ENCODE results near the gene IFI27L1.

IFI27L1 gene

DNA sequence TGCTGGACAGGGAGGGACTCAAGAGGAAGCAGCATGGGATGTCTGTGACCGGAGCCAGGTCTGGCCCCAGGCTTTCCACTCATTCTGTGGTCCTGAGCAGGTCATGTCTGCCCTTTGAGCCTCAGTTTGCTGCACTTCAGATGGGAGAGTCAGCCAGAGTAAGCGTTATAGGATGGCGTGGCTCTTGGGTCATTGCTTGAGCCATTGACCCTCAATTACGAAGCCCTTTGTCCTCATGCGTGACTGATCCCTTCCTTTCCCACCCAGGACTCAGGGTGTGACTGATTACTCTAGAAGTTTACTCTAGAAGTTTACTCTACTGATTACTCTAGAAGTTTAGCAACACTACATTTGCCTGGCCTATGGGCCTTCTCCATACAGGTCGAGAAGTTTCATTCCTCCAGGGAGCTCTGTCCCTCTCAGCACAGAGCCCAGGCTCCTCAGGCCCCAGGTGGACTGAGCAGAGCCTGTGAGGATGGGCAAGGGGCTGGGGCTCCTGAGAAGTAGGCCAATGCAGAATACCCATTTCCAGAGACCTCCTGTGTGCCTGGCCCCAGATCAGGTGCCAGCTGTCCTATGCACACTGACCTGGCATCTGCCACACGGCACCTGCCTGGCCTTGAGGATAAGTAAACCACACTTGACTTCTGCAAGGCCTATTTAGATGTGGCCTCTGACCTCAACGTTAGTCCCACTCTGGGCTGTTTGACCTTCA, 21.8 kb downstream of the IFI27L1 start:
- Mint-ChIP-seq H3K36me3 (ENCODE audit: insufficient read depth) (peaks cover 4% of the 10 kb centered on the region), H3K4me1 (ENCODE audit: low read depth in 2 of 2) (no peaks in the 10 kb centered on the region), H3K4me3 (no peak overlapping the region), H3K27me3 (no peaks in the 10 kb centered on the region), H3K9me3 (no peaks in the 10 kb centered on the region), H3K27ac (no peak overlapping the region)
- DNase-seq, result no peak
- no peak for ATAC-seq (replicated peaks)

DNA sequence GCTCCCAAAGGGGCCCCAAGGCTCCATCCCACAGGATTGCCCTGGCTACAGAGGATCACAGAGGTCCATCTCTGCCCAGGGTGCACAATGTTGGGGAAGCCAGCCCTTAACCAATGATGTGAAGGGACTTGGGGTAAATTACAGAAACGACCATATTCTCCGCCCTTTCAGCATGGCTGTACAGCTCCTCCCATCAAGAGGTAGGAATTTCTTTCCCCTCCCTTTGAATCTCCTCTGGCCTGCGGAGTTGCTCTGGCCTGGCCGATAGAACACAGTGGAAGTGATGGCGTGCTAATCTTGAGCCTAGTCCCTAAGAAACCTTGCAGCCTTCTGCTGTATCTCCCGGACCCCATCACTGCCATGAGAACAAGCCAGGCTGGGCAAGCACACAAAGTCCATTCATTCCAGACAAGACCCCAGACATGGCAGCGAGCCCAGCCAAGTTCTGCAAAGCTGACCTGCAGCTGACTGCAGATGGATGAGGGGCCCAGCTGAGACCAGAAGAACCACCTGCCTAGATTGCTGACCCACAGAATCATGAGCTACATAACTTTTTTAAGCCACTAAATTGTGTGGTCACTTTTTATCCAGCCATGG, 22.5 kb downstream of the IFI27L1 start:
- Mint-ChIP-seq H3K4me3 (no peak overlapping the region), H3K27ac (no peak overlapping the region), H3K4me1 (ENCODE audit: low read depth in 2 of 2) (no peaks in the 10 kb centered on the region), H3K36me3 (ENCODE audit: insufficient read depth) (peaks cover 1% of the 10 kb centered on the region), H3K9me3 (no peaks in the 10 kb centered on the region), H3K27me3 (no peaks in the 10 kb centered on the region)
- no peak for DNase-seq
- ATAC-seq (replicated peaks), result no peak

DNA sequence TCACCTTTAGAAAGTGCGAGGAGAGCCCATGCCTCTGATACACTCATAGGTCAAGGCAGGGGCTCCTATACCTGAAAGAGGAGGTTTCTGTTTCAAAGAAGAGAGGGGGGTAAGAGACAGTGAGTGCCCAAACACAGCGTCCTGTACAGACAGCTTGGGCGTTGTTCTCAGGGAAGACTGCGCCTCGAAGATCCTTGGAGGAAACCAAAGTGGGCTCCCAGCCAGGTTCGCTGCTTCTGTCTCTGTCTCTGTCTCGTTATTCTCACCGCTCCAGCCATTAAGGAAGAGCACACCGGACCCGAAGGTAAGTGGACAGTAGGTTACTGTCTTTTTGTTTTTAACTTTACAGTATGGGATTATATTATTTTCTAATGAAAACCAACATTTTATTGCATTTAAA, 23.6 kb downstream of the IFI27L1 start:
- Mint-ChIP-seq H3K4me1 (ENCODE audit: low read depth in 2 of 2) (no peaks in the 10 kb centered on the region), H3K27me3 (no peaks in the 10 kb centered on the region), H3K36me3 (ENCODE audit: insufficient read depth) (no peaks in the 10 kb centered on the region), H3K4me3 (no peak overlapping the region), H3K27ac (no peak overlapping the region), H3K9me3 (no peaks in the 10 kb centered on the region)
- DNase-seq (no peak), ATAC-seq (replicated peaks) (no peak)

DNA sequence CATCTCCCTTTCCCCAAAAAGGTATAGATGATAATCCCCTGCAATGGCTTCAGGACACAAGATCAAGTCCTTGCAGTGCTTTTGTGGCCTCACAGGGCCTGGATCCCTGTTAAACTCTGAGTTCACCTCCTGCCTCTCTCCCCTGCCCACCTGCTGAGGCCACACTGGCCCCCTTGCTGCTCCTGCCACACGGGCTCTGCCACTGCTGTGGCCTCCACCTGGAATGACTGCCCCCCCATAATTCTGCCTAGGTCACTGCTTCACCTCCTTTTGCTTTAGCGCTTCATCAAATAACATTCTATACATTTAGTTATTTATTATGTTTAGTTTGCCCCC, 28.8 kb downstream of the IFI27L1 start:
- Mint-ChIP-seq H3K4me1 (ENCODE audit: low read depth in 2 of 2) (peaks cover 0 to 4% of the 10 kb centered on the region in 2 donors), H3K4me3 (no peak overlapping the region), H3K27ac (no peak overlapping the region), H3K27me3 (peaks cover 27 to 33% of the 10 kb centered on the region in 2 donors), H3K9me3 (no peaks in the 10 kb centered on the region), H3K36me3 (ENCODE audit: insufficient read depth) (no peaks in the 10 kb centered on the region)
- DNase-seq (no peak), ATAC-seq (replicated peaks) (no peak)

DNA sequence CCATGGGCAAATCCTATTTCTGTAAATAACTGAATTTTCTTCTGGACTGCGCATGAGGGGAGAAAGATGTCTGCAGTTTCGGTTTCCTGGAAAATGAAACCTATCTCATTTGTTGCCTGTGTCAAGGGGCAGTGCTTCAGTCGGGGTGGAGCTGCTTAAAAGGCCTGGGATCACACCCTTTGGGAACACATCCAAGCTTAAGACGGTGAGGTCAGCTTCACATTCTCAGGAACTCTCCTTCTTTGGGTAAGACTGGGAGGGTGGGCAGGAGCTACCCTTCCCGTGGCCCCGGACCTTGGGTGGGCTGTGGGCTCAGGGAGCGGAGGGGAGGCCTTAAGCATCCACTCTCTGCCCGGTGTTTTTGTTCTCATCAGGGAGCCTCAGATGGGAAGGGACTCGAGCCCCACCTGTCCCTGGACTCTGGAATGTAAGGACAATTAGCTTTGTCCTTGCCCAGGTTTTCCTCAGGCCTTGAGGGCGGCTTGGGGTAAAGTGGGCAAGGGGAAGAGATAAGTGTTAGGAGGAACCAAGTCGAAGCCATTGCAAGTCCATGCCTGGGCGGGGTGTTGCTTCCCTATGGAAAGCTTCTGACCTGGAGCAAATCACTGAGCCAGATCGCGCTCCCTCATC, 29.6 kb downstream of the IFI27L1 start, which contains the start of gene IFI27:
Gene IFI27, plus strand, starts transcription at position 185 of the 630 bp plus-strand sequence.
- no peak for ATAC-seq (replicated peaks)

DNA sequence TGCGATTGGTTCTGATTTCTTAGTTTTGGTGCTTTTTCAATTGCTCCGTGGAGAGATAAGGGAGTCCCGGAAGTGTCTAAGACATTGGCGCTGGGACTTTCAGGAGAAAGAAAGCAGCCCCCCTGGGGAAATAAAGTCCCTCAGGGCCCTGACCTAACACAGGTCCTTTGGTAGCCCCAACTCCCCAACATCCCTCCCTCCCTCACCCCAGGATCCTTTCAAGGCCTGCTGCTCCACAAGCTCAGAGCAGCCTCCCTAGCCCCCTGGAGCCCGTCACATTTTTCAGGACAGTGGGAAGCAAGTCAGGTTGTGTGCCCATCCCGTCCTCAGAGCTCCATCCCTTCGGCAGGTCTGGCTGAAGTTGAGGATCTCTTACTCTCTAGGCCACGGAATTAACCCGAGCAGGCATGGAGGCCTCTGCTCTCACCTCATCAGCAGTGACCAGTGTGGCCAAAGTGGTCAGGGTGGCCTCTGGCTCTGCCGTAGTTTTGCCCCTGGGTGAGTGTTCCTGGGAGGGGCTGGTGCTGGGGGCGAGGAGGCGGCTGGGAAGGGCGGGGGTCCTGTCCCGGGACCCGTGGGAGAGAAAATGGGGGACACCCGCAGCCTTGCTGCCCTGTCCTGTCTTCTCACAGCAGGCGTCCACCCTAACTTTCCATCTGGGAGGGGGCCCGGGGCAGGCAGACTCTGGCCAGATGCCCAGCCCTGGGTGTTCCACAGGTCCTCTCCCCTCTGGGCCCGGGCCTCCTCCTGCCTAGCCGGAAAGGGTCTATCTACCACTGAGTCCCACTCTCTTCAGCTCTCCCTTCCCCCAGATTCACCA, 30.4 kb downstream of the IFI27L1 start:
- Mint-ChIP-seq H3K4me1 (ENCODE audit: low read depth in 2 of 2) (peaks cover 0 to 4% of the 10 kb centered on the region in 2 donors), H3K36me3 (ENCODE audit: insufficient read depth) (no peaks in the 10 kb centered on the region), H3K4me3 (no peak overlapping the region)

More for the DNA sequence above, 29.6 kb downstream of the IFI27L1 start, which contains the start of gene IFI27:
- Mint-ChIP-seq H3K36me3 (ENCODE audit: insufficient read depth) (no peaks in the 10 kb centered on the region), H3K4me3 (no peak within 1 kb of the TSS), H3K27ac (no peak within 1 kb of the TSS), H3K4me1 (ENCODE audit: low read depth in 2 of 2) (peaks cover 0 to 4% of the 10 kb centered on the region in 2 donors), H3K9me3 (no peaks in the 10 kb centered on the region), H3K27me3 (peaks cover 33 to 40% of the 10 kb centered on the region in 2 donors)
- DNase-seq, result no peak

DNA sequence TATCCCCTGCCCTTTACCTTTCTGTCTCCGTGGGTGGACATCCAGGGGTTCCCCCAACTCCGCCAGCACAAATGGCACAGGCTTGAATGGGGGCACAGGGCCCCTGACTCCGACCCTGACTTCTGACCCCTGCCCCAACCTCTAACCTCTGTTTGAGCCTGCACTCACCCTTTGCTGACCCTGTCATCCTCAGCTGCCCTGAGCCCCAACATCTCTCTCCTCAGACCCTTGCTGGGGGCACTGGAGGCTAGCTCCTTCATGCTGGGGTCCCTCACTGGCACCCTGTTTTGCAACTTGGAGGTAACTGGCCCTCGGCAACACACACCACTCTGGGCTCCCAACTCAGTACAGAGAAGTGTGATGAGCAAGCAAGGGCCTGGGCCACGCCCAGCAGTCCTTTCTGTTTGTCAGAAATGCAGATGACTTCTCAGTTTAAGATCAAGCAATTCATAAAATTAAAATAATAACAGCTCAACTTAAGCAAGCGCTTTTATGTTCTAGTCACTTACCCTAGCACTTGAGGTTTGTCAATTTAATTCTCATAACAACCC, 31.5 kb downstream of the IFI27L1 start:
- Mint-ChIP-seq H3K27me3 (peaks cover 52 to 60% of the 10 kb centered on the region in 2 donors), H3K4me1 (ENCODE audit: low read depth in 2 of 2) (peaks cover 0 to 4% of the 10 kb centered on the region in 2 donors), H3K4me3 (no peak overlapping the region), H3K27ac (no peak overlapping the region), H3K9me3 (no peaks in the 10 kb centered on the region), H3K36me3 (ENCODE audit: insufficient read depth) (no peaks in the 10 kb centered on the region)
- no peak for ATAC-seq (replicated peaks)
- no peak for DNase-seq

More for the DNA sequence above, 30.4 kb downstream of the IFI27L1 start:
- Mint-ChIP-seq H3K9me3 (no peaks in the 10 kb centered on the region), H3K27ac (no peak overlapping the region), H3K27me3 (peaks cover 41 to 49% of the 10 kb centered on the region in 2 donors)
- no peak for DNase-seq
- no peak for ATAC-seq (replicated peaks)

DNA sequence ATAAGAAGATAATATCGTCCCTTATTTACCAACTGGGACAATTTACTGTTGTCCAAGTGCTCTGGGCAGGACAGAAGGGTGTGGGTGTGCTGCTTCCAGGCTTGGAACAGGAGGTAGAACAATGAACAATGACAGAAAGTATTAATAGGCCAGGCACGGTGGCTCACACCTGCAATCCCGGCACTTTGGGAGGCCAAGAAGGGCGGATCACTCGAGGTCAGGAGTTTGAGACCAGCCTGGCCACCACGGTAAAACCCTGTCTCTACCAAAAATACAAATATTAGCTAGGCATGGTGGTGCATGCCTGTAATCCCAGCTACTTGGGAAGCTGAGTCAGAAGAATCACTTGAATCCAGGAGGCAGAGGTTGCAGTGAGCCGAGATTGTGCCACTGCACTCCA, 32.0 kb downstream of the IFI27L1 start:
- Mint-ChIP-seq H3K9me3 (no peaks in the 10 kb centered on the region), H3K36me3 (ENCODE audit: insufficient read depth) (no peaks in the 10 kb centered on the region), H3K4me1 (ENCODE audit: low read depth in 2 of 2) (peaks cover 0 to 4% of the 10 kb centered on the region in 2 donors)

DNA sequence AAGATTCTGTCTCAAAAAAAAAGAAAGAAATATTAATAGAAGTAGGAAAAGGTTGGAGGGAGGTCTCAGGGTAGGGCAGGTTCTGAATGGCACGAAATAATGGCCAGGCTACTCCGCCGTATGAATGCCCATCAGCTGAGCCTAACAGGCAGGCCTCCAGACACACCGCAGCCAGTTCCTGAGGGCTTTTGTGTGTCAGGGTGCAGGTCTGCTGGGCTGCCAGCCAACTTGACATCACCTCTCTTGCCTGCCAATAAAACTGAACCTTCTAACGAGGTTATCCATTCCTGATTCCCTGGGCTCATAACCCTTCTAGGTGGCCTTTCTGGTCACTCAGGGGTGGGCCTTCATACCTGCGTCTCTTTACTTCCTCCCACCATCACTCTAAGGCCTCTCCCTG, 32.4 kb downstream of the IFI27L1 start:
- no peak overlapping the region for H3K4me3 Mint-ChIP-seq
- H3K27ac Mint-ChIP-seq, result peak overlapping the region in 1 of 2 donors; percentile 17
- DNase-seq, result no peak
- H3K27me3 Mint-ChIP-seq, result peaks cover 58 to 68% of the 10 kb centered on the region in 2 donors
- H3K4me1 Mint-ChIP-seq (ENCODE audit: low read depth in 2 of 2), result peaks cover 0 to 4% of the 10 kb centered on the region in 2 donors
- no peaks in the 10 kb centered on the region for H3K36me3 Mint-ChIP-seq (ENCODE audit: insufficient read depth)
- H3K9me3 Mint-ChIP-seq, result no peaks in the 10 kb centered on the region
- no peak for ATAC-seq (replicated peaks)

More for the DNA sequence above, 32.0 kb downstream of the IFI27L1 start:
- no peak for DNase-seq
- no peak overlapping the region for H3K27ac Mint-ChIP-seq
- no peak for ATAC-seq (replicated peaks)
- H3K4me3 Mint-ChIP-seq, result no peak overlapping the region
- H3K27me3 Mint-ChIP-seq, result peaks cover 57 to 64% of the 10 kb centered on the region in 2 donors

DNA sequence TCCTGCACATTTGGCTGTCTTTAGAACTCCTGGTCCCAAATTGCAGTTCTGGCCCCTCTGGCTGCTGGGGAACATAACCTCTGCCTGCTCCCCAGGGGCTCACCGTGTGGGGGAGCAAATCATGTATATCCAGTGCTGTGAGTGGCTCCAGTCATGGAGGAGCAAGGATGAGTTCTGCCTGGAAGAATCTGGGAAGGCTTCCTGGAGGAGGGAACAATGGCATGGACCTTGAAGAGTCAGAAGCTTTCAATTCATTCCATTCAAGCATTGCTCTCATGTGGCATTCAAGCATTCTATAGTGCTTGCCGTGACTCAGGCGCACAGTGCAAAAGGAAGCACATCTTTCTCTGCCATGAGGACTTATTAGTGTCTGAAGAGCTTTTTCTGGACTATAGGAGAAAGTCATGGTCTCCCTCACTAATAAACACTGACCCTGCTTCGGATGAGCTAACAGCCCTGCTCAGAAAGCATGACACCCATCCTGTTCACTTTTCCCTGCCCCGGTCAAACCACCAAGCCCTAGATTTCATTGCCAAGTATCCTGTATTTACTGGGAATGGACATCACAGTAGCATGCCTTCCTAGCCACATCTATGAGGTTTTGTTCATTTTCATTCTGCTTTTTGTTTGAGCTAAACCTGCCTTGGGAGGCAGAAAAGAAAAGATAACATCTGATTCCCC, 32.9 kb downstream of the IFI27L1 start:
- H3K4me1 Mint-ChIP-seq (ENCODE audit: low read depth in 2 of 2), result peaks cover 0 to 4% of the 10 kb centered on the region in 2 donors
- ATAC-seq (replicated peaks), result no peak
- peaks cover 58 to 68% of the 10 kb centered on the region in 2 donors for H3K27me3 Mint-ChIP-seq
- H3K9me3 Mint-ChIP-seq, result no peaks in the 10 kb centered on the region
- no peak for DNase-seq
- no peaks in the 10 kb centered on the region for H3K36me3 Mint-ChIP-seq (ENCODE audit: insufficient read depth)
- H3K27ac Mint-ChIP-seq, result peak overlapping the region in 1 of 2 donors; percentile 17
- no peak overlapping the region for H3K4me3 Mint-ChIP-seq

DNA sequence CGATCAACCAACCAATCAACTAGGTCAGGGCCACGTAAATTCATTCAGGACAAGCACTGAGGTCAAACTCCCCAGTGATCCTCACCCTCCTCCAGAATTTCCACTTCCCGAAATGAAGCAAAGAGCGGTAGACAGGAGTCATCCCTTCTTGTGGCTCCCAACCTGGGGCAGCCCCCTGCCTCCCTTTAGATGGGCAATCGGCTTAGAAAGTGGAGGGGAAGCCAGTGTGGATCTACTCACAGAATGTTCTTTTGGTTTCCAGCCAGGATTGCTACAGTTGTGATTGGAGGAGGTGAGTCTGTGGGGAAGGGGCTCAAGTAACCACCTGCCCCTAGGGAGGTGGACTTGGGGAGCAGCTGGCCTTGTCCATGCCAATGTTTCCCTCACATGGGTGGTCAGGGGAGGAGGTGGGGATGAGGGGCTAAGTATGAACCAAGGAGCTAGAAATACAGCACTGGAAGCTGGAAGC, 33.5 kb downstream of the IFI27L1 start:
- H3K9me3 Mint-ChIP-seq, result no peaks in the 10 kb centered on the region
- H3K4me3 Mint-ChIP-seq, result no peak overlapping the region
- peaks cover 0 to 4% of the 10 kb centered on the region in 2 donors for H3K4me1 Mint-ChIP-seq (ENCODE audit: low read depth in 2 of 2)
- H3K27ac Mint-ChIP-seq, result no peak overlapping the region
- H3K36me3 Mint-ChIP-seq (ENCODE audit: insufficient read depth), result no peaks in the 10 kb centered on the region
- DNase-seq (no peak), ATAC-seq (replicated peaks) (no peak)
- H3K27me3 Mint-ChIP-seq, result peaks cover 58 to 68% of the 10 kb centered on the region in 2 donors

DNA sequence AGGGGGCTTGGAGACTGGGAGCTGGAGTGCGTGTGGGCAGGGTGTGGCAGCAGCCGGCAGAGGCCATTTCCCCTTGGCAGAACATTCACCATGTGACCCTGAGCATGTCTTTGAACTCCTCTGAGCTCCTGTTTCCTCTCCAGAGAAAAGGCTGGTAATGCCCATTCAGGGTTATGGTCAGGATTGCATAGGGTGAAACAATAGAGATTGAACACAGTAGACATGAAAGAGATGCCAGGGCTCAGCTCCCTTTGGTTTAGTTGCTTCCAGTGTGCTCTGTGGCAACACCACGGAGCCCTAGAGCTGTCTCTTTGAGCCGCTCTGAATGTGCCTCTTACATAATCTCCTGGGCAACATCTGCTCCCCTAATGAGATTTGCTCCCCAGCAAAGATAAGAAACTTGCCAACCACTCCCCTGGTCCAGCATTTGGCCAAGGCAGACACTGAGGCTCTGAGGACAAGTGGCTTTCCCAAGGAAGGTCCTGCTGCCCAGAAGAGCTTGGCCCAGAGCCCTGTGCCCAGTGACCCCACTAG, 34.0 kb downstream of the IFI27L1 start:
- Mint-ChIP-seq H3K4me1 (ENCODE audit: low read depth in 2 of 2) (peaks cover 0 to 4% of the 10 kb centered on the region in 2 donors), H3K4me3 (no peak overlapping the region), H3K27ac (no peak overlapping the region), H3K9me3 (no peaks in the 10 kb centered on the region), H3K36me3 (ENCODE audit: insufficient read depth) (no peaks in the 10 kb centered on the region), H3K27me3 (peaks cover 58 to 68% of the 10 kb centered on the region in 2 donors)
- DNase-seq (no peak), ATAC-seq (replicated peaks) (no peak)

All from effector memory CD8-positive, alpha-beta T cell (primary cell).